GM23248 (cell line): Measurements from ENCODE around the gene MNAT1.

Experiments used
- EZH2 ChIP-seq: fragments of 200-600 bp; sonication (generic); IDR thresholded peaks from 2 replicates; pipeline ENCODE4 v1.6.1; 2018; ENCODE audit warnings: antibody characterized with exemption, mild to moderate bottlenecking; ENCODE audit not compliant: insufficient read depth, poor library complexity, severe bottlenecking
- EZH2phosphoT487 ChIP-seq: fragments of 200-600 bp; sonication (generic); IDR thresholded peaks from 2 replicates; pipeline ENCODE4 v1.6.1; 2018; ENCODE audit warnings: antibody characterized with exemption, moderate library complexity, mild to moderate bottlenecking, low read depth; ENCODE audit not compliant: insufficient read depth

- TF ChIP-seq EZH2 (no peak), EZH2phosphoT487 (no peak)
Observed at GRCh38 chr14:60904381-60904780, 169.8 kb downstream of the MNAT1 start.
